Aorta (tissue), 5 donors: ENCODE results near the gene AKT1. TPM values are rescaled to one million over a fixed set of nuclear protein-coding genes. Genes with fewer than 3 reads are reported as not detected.
"Not testable (repeated sequence)": the region's sequence is repeated elsewhere in the genome, so short reads cannot be mapped to it uniquely, and the experiment has no call there.

ENCODE experiments used
- ATAC-seq: fragments of 200-7000 bp; cut with Tn5 transposase; one replicate; pipeline ENCODE4 v1.9.1; 2022; ENCODE audit warnings: moderate library complexity; ENCODE audit not compliant: low FRiP score
- DNase-seq, 2 donors: peaks; one replicate each; pipeline ENCODE4 v3.0.0-alpha.2; 2020
- H3K27ac ChIP-seq, 2 donors: one replicate each; pipeline ENCODE4 v1.5.1; 2013; ENCODE audit warnings: low read length in 2 of 2, mild to moderate bottlenecking in 2 of 2, moderate library complexity in 2 of 2, control low read depth in 1 of 2, inconsistent platforms in 1 of 2, low read depth in 1 of 2
- H3K27me3 ChIP-seq, 2 donors: one replicate each; pipeline ENCODE4 v1.6.1; 2013; ENCODE audit warnings: control low read depth in 1 of 2, low read length in 1 of 2, mild to moderate bottlenecking in 1 of 2, moderate library complexity in 1 of 2; ENCODE audit not compliant: insufficient read depth in 2 of 2, control insufficient read depth in 1 of 2
- H3K36me3 ChIP-seq, 2 donors: one replicate each; pipeline ENCODE4 v1.6.1; 2013; ENCODE audit warnings: control low read depth in 1 of 2, low read length in 1 of 2, mild to moderate bottlenecking in 1 of 2; ENCODE audit not compliant: insufficient read depth in 2 of 2, control insufficient read depth in 1 of 2
- H3K4me1 ChIP-seq, 2 donors: one replicate each; pipeline ENCODE4 v1.6.1; 2013; ENCODE audit warnings: low read length in 2 of 2, control low read depth in 1 of 2, mild to moderate bottlenecking in 1 of 2, moderate library complexity in 1 of 2; ENCODE audit not compliant: insufficient read depth in 2 of 2, control insufficient read depth in 1 of 2
- H3K4me3 ChIP-seq, 2 donors: one replicate each; pipeline ENCODE4 v1.5.1; 2013; ENCODE audit warnings: low read length in 2 of 2, control low read depth in 1 of 2, mild to moderate bottlenecking in 1 of 2
- H3K9me3 ChIP-seq: one replicate; pipeline ENCODE4 v1.6.1; 2013; ENCODE audit warnings: mild to moderate bottlenecking, low read length; ENCODE audit not compliant: control insufficient read depth
- WGBS, 2 donors: extraction: QIAGEN DNeasy Blood & Tissue Kit; methylation state at CpG; one replicate each; pipeline ENCODE4 v1.1.7; 2013; 5-methylcytosine and 5-hydroxymethylcytosine counted together
- intact Hi-C, 2 donors: fragments of 100-400 bp; cut with DNase I; formaldehyde crosslinking; loops; one replicate each; pipeline versions ENCODE4 v1.14.2 to v1.15.0; 2022
- polyA plus RNA-seq, 2 donors: library from polyadenylated mRNA; stranded (reverse); fragments of 200-250 nt; gene quantifications; one replicate each; pipeline ENCODE4 v1.2.3, GENCODE V29; 2013
- total RNA-seq, 2 donors: library from RNA; stranded (reverse); fragmentation: NEBNext Ultra II Directional; extraction: Animal tissue kit (Norgen Biotek cat#: 25700); gene quantifications; one replicate each; pipeline ENCODE4 v1.2.1, GENCODE V29; 2021
- donor health status: healthy with polysubstance abuse.
- donor health status: Bipolar disorder and iron deficiency.
- donor health status: DM: no; HTN: no; CAD: no.
- donor health status: DM: no; HTN: no; CAD: no.
- donor health status: DM: yes; HTN: yes; CAD: no.

Gene AKT1
- total and polyA plus RNA-seq, 4 donors = 93.2 to 154 (median 121) TPM

- Histone ChIP-seq H3K27me3 (no peaks in the 10 kb centered on the region), H3K36me3 (peaks cover 0 to 5% of the 10 kb centered on the region in 2 donors), H3K4me3 (no peak overlapping the region), H3K4me1 (no peaks in the 10 kb centered on the region), H3K9me3 (no peaks in the 10 kb centered on the region), H3K27ac (no peak overlapping the region)
- ATAC-seq = no peak
- 68 to 72% methylated on average over 11 of the region's 11 CpGs for whole genome bisulfite sequencing, 2 donors
- no peak for DNase-seq
- intact Hi-C loops = no loop called here
Observed at GRCh38 chr14:104755621-104756020, 39.9 kb downstream of the AKT1 start.

GRCh38 chr14:104754213-104754851, 41.2 kb downstream of the AKT1 start:
- no peak for DNase-seq
- no peak overlapping the region for H3K27ac ChIP-seq
- H3K4me1 ChIP-seq = peaks cover 0 to 2% of the 10 kb centered on the region in 2 donors
- 49 to 50% methylated on average over 13 of the region's 13 CpGs for WGBS, 2 donors
- H3K4me3 ChIP-seq = peak overlapping the region in 1 of 2 donors; percentile 81
- intact Hi-C loops = no loop called here
- no peaks in the 10 kb centered on the region for H3K27me3 ChIP-seq
- peaks cover 0 to 5% of the 10 kb centered on the region in 2 donors for H3K36me3 ChIP-seq
- no peaks in the 10 kb centered on the region for H3K9me3 ChIP-seq
- ATAC-seq = no peak

- intact Hi-C loops = loop anchor here in 1 of 2 donors (1.0 kb wide), 1 partner anchor 37 kb away; no protein-coding TSS in a partner anchor
- no peaks in the 10 kb centered on the region for H3K9me3 ChIP-seq
- H3K27ac ChIP-seq = peak overlapping the region in 1 of 2 donors; percentile 18
- no peak for DNase-seq
- H3K27me3 ChIP-seq = no peaks in the 10 kb centered on the region
- 1 to 2% methylated on average over 30 of the region's 30 CpGs for WGBS, 2 donors
- peak overlapping the region; percentile 55 to 81 for H3K4me3 ChIP-seq
- H3K4me1 ChIP-seq = peaks cover 0 to 3% of the 10 kb centered on the region in 2 donors
- peaks cover 0 to 4% of the 10 kb centered on the region in 2 donors for H3K36me3 ChIP-seq
- no peak for ATAC-seq
Observed at GRCh38 chr14:104753528-104754212, 41.9 kb downstream of the AKT1 start.

GRCh38 chr14:104752735-104753527, 42.6 kb downstream of the AKT1 start, which contains the start of gene SIVA1:
Gene SIVA1, plus strand, starts transcription at chr14:104753147. Its CDS starts 55 bp downstream, at chr14:104753202.
- DNase-seq (peak; percentile 100), ATAC-seq (peak; percentile 98)
- Histone ChIP-seq H3K27ac (peak within 1 kb of the TSS; percentile 24 to 65), H3K4me3 (peak within 1 kb of the TSS; percentile 55 to 81), H3K36me3 (peaks cover 0 to 4% of the 10 kb centered on the region in 2 donors), H3K27me3 (no peaks in the 10 kb centered on the region), H3K9me3 (no peaks in the 10 kb centered on the region), H3K4me1 (peaks cover 0 to 3% of the 10 kb centered on the region in 2 donors)
- WGBS, 2 donors = 0% methylated on average over 83 to 95 of the region's 95 CpGs
- intact Hi-C loops = loop anchor here in 1 of 2 donors (1.0 kb wide), 1 partner anchor 37 kb away; no protein-coding TSS in a partner anchor

- H3K9me3 ChIP-seq = no peaks in the 10 kb centered on the region
- WGBS, 2 donors = 6% methylated on average over 21 of the region's 21 CpGs
- H3K4me1 ChIP-seq = peaks cover 0 to 3% of the 10 kb centered on the region in 2 donors
- peaks cover 0 to 2% of the 10 kb centered on the region in 2 donors for H3K36me3 ChIP-seq
- H3K27me3 ChIP-seq = no peaks in the 10 kb centered on the region
- DNase-seq = no peak
- no peak for ATAC-seq
- H3K27ac ChIP-seq = peak overlapping the region; percentile 24 to 49
- peak overlapping the region in 1 of 2 donors; percentile 18 for H3K4me3 ChIP-seq
- intact Hi-C loops = no loop called here
Observed at GRCh38 chr14:104752423-104752734, 43.2 kb downstream of the AKT1 start.

GRCh38 chr14:104751539-104752422, 43.8 kb downstream of the AKT1 start:
- H3K9me3 ChIP-seq = no peaks in the 10 kb centered on the region
- peak overlapping the region; percentile 24 to 49 for H3K27ac ChIP-seq
- intact Hi-C loops = no loop called here
- H3K27me3 ChIP-seq = no peaks in the 10 kb centered on the region
- peaks cover 0 to 3% of the 10 kb centered on the region in 2 donors for H3K4me1 ChIP-seq
- 78 to 83% methylated on average over 60 to 90 of the region's 90 CpGs for WGBS, 2 donors
- H3K36me3 ChIP-seq = peaks cover 0 to 2% of the 10 kb centered on the region in 2 donors
- ATAC-seq = no peak
- H3K4me3 ChIP-seq = peak overlapping the region in 1 of 2 donors; percentile 18
- DNase-seq = peak in 1 of 2 donors; percentile 48

GRCh38 chr14:104750753-104751057, 44.8 kb downstream of the AKT1 start:
- H3K27ac ChIP-seq = peak overlapping the region in 1 of 2 donors; percentile 26
- not testable (repeated sequence) for DNase-seq, H3K4me1 ChIP-seq

More at GRCh38 chr14:104750753-104751057, 44.8 kb downstream of the AKT1 start:
- ATAC-seq, H3K4me3 ChIP-seq, H3K9me3 ChIP-seq, H3K36me3 ChIP-seq, intact Hi-C loops, H3K27me3 ChIP-seq: not testable (repeated sequence)
- WGBS, 2 donors = 51 to 54% methylated on average over 5 of the region's 5 CpGs
